HG03108 (cell line): Measurements from ENCODE around the gene SH3BGRL.
A peak's percentile ranks its signal among the peaks of the same experiment; 100 is the strongest.

ENCODE experiments used
- ATAC-seq: cut with Tn5 transposase; IDR thresholded peaks from one replicate; pipeline ENCODE4 v1.9.1; 2021; ENCODE audit warnings: moderate library complexity; ENCODE audit not compliant: unreplicated experiment

The SH3BGRL gene

DNA sequence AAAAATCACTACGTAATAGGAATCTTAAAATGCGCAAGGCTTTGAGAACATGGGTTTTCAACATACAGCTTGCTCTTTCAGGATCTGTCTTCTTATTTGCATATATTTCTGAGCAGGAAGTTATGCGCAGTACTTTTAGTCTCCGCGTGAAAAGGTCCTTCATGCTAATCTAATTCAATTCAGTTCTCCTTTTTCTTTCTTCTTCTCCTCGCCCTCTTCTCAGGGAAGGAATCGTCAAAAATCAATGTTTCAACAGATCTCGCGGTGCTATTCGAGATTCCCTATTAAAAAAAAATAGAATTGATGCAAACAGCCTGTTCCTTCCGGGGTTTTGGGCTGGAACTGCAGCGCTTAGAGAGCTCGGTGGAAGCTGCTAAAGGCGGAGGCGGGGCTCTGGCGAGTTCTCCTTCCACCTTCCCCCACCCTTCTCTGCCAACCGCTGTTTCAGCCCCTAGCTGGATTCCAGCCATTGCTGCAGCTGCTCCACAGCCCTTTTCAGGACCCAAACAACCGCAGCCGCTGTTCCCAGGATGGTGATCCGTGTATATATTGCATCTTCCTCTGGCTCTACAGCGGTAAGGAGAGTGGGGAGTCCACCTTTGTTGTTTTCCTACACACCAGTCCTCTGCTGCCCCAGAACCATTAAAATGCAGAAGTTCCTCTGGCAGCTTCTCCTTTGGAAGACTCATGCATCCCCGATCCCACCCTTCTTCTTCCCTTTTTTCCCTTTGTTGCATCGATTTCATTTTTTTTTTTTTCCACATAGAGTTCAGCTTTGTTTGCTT, at the start of gene SH3BGRL, which contains the start of gene HMGN5:
Gene SH3BGRL, plus strand, starts transcription at position 432 of the 785 bp plus-strand sequence. Its CDS starts 99 bp downstream, at position 531.
Gene HMGN5, minus strand, starts transcription at position 243 of the 785 bp plus-strand sequence. CDS start 80,364 bp downstream, outside the sequence.
- ATAC-seq: peak; percentile 95

GRCh38 chrX:81168391-81168790, 33.5 kb upstream of the SH3BGRL start:
- no peak for ATAC-seq

DNA sequence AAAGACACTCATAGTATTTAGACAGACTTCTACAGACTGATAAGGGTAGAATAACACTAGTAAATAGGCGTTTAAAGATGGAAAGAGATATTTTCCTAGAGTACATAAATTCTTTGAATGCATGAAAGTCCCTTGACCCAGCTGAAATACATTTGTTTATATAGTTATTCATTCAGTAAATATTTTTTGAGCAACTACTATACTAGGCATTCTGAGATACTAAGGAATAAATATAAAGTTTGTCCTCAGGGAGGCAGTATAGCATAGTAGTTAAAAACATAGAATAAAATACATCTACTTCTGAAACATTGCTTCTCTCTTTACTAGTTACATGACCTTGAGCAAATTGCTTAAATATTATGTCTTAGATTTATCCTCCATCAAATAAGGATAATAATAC, 27.6 kb upstream of the SH3BGRL start:
- no peak for ATAC-seq

DNA sequence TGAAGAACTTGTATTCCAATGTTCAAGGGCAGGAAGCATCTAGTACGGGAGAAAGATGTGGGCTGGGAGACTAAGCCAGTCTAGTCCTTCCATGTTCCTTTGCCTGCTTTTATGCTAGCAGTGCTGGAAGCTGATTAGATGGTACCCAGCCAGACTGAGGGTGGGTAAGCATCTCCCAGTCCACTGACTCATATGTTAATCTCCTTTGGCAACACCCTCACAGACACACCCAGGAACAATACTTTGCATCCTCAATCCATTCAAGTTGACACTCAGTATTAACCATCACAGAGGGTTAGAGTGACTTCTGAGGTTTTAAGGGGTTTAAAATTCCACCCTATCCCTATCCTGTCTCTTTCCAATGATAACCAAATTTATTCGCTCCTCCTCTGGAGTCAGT, 6.6 kb upstream of the SH3BGRL start:
- ATAC-seq: no peak

GRCh38 chrX:81195712-81196111, 6.2 kb upstream of the SH3BGRL start:
- ATAC-seq: peak; percentile 61

- no peak for ATAC-seq
Observed at GRCh38 chrX:81201071-81201470, 831 bp upstream of the SH3BGRL start.

GRCh38 chrX:81202456-81202819, 536 bp downstream of the SH3BGRL start:
- no peak for ATAC-seq

DNA sequence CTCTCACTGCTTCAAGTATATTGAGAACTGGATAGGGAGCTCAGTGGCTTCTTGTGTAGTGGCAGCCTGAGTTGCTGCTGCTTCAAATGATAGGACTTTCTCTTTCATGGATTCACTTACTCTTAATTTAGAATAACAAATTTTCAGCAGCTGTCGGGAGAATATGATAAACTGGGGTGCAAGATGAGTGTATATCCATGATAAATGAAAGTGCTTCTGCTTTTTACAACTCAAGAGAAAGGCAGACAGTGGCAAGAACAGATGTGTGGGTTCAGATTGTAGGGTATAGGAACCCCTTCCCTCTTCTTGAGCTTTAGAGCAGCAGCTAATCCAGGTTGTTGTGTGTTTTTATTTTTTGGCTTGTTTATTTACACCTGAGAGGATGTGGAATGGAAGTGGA, 1.0 kb downstream of the SH3BGRL start:
- ATAC-seq: no peak

DNA sequence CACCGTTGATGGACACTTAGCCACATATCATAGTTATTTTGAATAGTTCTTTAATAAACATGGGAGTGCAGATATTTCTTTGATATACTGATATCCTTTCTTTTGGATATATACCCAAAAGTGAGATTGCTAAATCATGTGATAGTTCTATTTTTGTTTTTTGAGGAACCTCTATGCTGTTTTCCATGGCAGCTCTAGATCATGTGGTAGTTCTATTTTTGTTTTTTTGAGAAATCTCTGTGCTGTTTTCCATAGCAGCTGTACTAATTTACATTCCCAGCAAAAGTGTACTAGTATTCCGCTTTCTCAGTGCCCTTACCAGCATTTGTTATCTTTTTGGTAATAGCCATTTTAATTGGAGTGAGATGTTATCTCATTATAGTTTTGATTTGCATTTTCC, 3.6 kb downstream of the SH3BGRL start:
- no peak for ATAC-seq

GRCh38 chrX:81206476-81206875, 4.6 kb downstream of the SH3BGRL start:
- no peak for ATAC-seq

GRCh38 chrX:81208916-81209315, 7.0 kb downstream of the SH3BGRL start:
- ATAC-seq: no peak

- no peak for ATAC-seq
Observed at GRCh38 chrX:81215685-81216084, 13.8 kb downstream of the SH3BGRL start.

GRCh38 chrX:81229229-81229628, 27.3 kb downstream of the SH3BGRL start:
- ATAC-seq: no peak

- ATAC-seq: no peak
Observed at GRCh38 chrX:81229901-81230300, 28.0 kb downstream of the SH3BGRL start.

DNA sequence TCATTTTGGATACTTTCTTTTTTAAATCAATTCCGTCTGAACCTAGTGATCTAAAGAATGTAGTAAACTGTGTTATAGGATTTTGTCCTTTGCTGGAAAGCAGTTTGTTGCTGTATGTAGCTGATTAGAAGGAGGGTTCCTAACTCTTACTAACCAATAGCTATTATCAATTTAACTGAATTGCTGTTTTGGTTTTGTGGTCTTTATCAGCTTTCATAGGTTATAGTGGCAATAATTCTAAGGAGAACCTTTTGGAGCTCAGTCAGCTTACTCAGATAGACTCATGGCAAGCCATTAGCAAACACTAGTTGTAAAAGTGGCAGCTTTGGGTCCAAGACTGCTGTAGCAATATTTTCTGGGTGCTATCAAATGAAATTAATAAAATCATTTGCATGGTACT, 29.6 kb downstream of the SH3BGRL start:
- no peak for ATAC-seq

DNA sequence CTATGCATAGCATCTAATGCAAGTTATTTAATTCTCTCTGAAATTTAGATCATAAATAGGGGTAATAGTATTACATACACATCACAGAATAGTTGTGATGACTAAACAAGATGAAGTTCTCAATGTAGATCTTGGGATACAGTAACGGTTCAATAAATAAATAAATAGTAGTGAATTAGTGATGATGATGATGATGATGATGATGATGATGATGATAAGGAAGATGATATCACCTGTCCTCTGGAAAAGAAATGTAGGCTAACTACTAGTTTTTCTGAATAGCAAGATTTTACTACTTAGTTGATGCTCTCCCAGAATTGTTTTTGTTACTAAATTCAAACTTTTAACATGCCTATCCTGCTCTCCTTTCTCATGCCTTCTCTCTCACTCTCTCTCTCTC, 30.3 kb downstream of the SH3BGRL start:
- no peak for ATAC-seq

DNA sequence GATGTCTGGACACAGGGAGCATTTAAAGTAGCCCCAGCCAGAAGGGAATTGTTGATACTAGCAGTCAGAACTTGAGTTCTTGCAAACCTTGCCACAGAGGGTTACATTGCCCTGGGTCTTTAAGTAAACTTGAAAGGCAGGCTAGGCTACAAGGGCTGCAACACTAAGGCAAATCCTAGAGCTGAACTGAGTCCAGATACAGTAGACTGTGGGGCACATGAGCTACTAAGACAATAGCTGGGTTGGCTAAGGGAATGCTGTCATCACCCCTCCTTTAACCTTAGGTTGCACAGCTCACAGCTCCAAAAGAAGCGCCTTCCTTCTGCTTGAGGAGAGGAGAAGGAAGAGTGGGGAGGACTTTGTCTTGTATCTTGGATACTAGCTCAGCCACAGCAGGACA, 35.6 kb downstream of the SH3BGRL start:
- no peak for ATAC-seq

GRCh38 chrX:81238166-81238565, 36.3 kb downstream of the SH3BGRL start:
- no peak for ATAC-seq

GRCh38 chrX:81240701-81241331, 38.9 kb downstream of the SH3BGRL start:
- no peak for ATAC-seq

- no peak for ATAC-seq
Observed at GRCh38 chrX:81241753-81242152, 39.9 kb downstream of the SH3BGRL start.

- no peak for ATAC-seq
Observed at GRCh38 chrX:81255876-81256275, 54.0 kb downstream of the SH3BGRL start.

- ATAC-seq: no peak
Observed at GRCh38 chrX:81257817-81258216, 55.9 kb downstream of the SH3BGRL start.
